CD4-positive, alpha-beta T cell (primary cell): ENCODE results near the gene MLN. TPM values are rescaled to one million over a fixed set of nuclear protein-coding genes. Genes with fewer than 3 reads are reported as not detected.

ENCODE experiments used
- ATAC-seq: fragments of 200-7000 bp; cut with Tn5 transposase; one replicate; pipeline ENCODE4 v1.10.0; 2022; ENCODE audit warnings: mild to moderate bottlenecking; ENCODE audit not compliant: poor library complexity
- CTCF ChIA-PET: fragments of 350-600 bp; sonication (Branson Sonifier 250); formaldehyde crosslinking; loops from one replicate; lab custom pipeline; 2021; ENCODE audit warnings: antibody characterized with exemption, inconsistent platforms; lab: Charles Lee
- POLR2A ChIA-PET: fragments of 350-600 bp; sonication (Branson Sonifier 250); formaldehyde crosslinking; loops from one replicate; lab custom pipeline; 2021; ENCODE audit warnings: antibody characterized with exemption, inconsistent platforms; lab: Charles Lee
- DNase-seq, 14 experiments: peaks; one replicate each; pipeline ENCODE4 v3.0.0-alpha.2; 2013 to 2020; ENCODE audit warnings: mixed read lengths in 2 of 14
- H3K27ac ChIP-seq, 2 donors: one replicate each; pipeline versions ENCODE4 v1.5.1 to v1.7.0; 2013; ENCODE audit warnings: low read length in 2 of 2, low read depth in 1 of 2, mild to moderate bottlenecking in 1 of 2
- H3K27me3 ChIP-seq, 2 experiments: 1 replicate in 1 of 2; 2 replicates in 1 of 2; pipeline versions ENCODE4 v1.6.1 to v1.7.0; 2013; ENCODE audit warnings: low read length in 2 of 2, control low read depth in 1 of 2, mild to moderate bottlenecking in 1 of 2, moderate library complexity in 1 of 2; ENCODE audit not compliant: insufficient read depth in 2 of 2, control insufficient read depth in 1 of 2
- H3K36me3 ChIP-seq: one replicate; pipeline ENCODE4 v1.6.1; 2013; ENCODE audit warnings: low read length, control low read depth; ENCODE audit not compliant: insufficient read depth
- H3K4me1 ChIP-seq: one replicate; pipeline ENCODE4 v1.6.1; 2013; ENCODE audit warnings: low read length, control low read depth; ENCODE audit not compliant: insufficient read depth
- H3K4me3 ChIP-seq: one replicate; pipeline ENCODE4 v1.5.1; 2013; ENCODE audit warnings: mild to moderate bottlenecking, low read length, moderate library complexity
- H3K9me3 ChIP-seq, 2 experiments: 1 replicate in 1 of 2; 2 replicates in 1 of 2; pipeline versions ENCODE4 v1.6.1 to v1.7.0; 2013; ENCODE audit warnings: low read length in 2 of 2, mild to moderate bottlenecking in 2 of 2, control low read depth in 1 of 2, moderate library complexity in 1 of 2; ENCODE audit not compliant: control insufficient read depth in 1 of 2, insufficient read depth in 1 of 2
- H3K27ac Mint-ChIP-seq: one replicate; pipeline ENCODE4 v1.8.0; 2020; ENCODE audit warnings: mixed read lengths
- H3K27me3 Mint-ChIP-seq: one replicate; pipeline ENCODE4 v1.8.0; 2021; ENCODE audit warnings: mixed read lengths
- H3K36me3 Mint-ChIP-seq: one replicate; pipeline ENCODE4 v1.8.0; 2021; ENCODE audit warnings: low read depth, mixed read lengths
- H3K4me1 Mint-ChIP-seq: one replicate; pipeline ENCODE4 v1.8.0; 2021; ENCODE audit warnings: low read depth, mixed read lengths
- H3K4me3 Mint-ChIP-seq: one replicate; pipeline ENCODE4 v1.8.0; 2020; ENCODE audit warnings: mild to moderate bottlenecking, mixed read lengths
- H3K9me3 Mint-ChIP-seq: one replicate; pipeline ENCODE4 v1.8.0; 2020; ENCODE audit warnings: mixed read lengths
- intact Hi-C, 2 experiments: fragments of 100-400 bp; cut with DNase I in 1 of 2; cut with micrococcal nuclease in 1 of 2; formaldehyde crosslinking; loops; one replicate each; pipeline versions ENCODE4 v1.15.1 to v1.9.0; 2023 to 2025; cut with DNase I, micrococcal nuclease
- total RNA-seq, 174 experiments: library from RNA in 2 of 174; stranded (reverse) in 2 of 174; gene quantifications; one replicate each; pipeline ENCODE4 v1.2.3 and lab custom pipeline; 2021 to 2026
- TF ChIP-seq, protein P1 (sequence below): fragments of 200-600 bp; IDR thresholded peaks from one replicate; pipeline ENCODE4 v1.8.0; 2022; ENCODE audit warnings: antibody characterized with exemption, mild to moderate bottlenecking

Gene MLN
- total RNA-seq, 2 experiments from 2014 or later, result not detected

DNA sequence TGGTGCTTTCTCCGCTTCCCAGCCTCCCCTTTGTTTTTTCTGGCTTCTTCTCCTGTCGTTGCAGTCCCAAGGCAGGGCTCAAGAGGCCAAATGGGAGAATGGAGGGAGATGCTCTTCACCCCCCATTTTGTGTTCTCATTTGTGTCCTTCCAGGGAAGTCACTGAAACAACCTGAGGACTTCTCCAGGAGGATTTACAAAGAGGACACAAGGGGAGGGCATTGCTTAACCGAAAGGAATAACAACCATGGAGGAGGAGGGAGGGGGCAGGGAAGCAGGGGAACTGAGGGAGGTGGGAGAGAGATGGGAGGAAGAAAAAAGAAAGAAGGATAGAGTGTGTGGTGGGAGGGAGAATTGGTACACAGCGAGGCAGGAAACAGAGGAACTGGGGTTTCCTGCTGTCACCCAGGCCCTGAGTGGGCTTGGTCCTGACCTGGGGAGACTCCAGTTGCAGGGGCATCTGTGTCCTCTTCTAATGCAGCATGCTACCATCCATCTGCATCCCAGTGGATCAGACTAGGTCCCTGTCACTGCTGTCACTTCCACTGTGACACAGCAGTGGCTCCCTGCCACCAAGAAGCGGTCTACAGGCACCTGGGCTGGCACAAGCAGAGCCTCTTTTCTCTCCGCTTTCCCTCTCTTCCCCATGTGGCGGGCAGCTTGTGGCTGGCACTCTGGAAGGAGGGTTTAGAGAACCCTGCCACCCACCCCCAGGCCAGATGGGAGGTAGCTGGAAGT is 17.1 kb upstream of the MLN start:
- ChIA-PET CTCF (no interaction called here), POLR2A (no interaction called here)
- Histone ChIP-seq H3K27ac (no peak overlapping the region), H3K36me3 (no peaks in the 10 kb centered on the region), H3K4me3 (no peak overlapping the region), H3K4me1 (peaks cover 4% of the 10 kb centered on the region), H3K9me3 (no peaks in the 10 kb centered on the region), H3K27me3 (no peaks in the 10 kb centered on the region)
- TF ChIP-seq, protein P1, sequence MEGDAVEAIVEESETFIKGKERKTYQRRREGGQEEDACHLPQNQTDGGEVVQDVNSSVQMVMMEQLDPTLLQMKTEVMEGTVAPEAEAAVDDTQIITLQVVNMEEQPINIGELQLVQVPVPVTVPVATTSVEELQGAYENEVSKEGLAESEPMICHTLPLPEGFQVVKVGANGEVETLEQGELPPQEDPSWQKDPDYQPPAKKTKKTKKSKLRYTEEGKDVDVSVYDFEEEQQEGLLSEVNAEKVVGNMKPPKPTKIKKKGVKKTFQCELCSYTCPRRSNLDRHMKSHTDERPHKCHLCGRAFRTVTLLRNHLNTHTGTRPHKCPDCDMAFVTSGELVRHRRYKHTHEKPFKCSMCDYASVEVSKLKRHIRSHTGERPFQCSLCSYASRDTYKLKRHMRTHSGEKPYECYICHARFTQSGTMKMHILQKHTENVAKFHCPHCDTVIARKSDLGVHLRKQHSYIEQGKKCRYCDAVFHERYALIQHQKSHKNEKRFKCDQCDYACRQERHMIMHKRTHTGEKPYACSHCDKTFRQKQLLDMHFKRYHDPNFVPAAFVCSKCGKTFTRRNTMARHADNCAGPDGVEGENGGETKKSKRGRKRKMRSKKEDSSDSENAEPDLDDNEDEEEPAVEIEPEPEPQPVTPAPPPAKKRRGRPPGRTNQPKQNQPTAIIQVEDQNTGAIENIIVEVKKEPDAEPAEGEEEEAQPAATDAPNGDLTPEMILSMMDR, result no peak
- Mint-ChIP-seq H3K27ac (no peak overlapping the region), H3K36me3 (no peaks in the 10 kb centered on the region), H3K4me3 (no peak overlapping the region), H3K9me3 (no peaks in the 10 kb centered on the region), H3K27me3 (peaks cover 8% of the 10 kb centered on the region), H3K4me1 (no peaks in the 10 kb centered on the region)
- ATAC-seq (no peak), DNase-seq (no peak)
- intact Hi-C loops, result no loop called here

DNA sequence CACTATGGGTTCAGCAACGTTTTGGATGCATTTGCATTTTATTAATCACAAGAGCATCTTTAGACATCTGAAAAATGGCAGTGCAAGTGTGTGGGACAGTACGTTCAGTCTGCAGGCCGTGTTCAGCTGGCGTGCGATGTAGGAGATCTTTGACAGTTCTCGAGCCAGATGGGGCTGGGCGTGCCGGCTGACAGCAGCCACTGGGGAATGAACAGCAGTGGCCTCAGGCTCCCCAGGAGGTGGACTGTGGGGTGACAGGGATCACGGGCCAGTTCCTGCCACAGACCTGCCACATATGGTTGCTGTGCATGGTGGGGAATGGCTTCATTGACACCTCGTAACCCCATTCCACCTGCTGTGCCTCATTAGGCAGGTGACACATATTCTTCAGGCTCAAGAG is 16.4 kb upstream of the MLN start:
- H3K36me3 Mint-ChIP-seq, result no peaks in the 10 kb centered on the region
- no peaks in the 10 kb centered on the region for H3K9me3 Mint-ChIP-seq
- no peaks in the 10 kb centered on the region for H3K9me3 ChIP-seq
- H3K4me1 Mint-ChIP-seq, result no peaks in the 10 kb centered on the region
- POLR2A ChIA-PET, result no interaction called here
- CTCF ChIA-PET, result no interaction called here
- H3K27ac ChIP-seq, result no peak overlapping the region
- peaks cover 12% of the 10 kb centered on the region for H3K27me3 Mint-ChIP-seq
- H3K4me3 Mint-ChIP-seq, result no peak overlapping the region
- peaks cover 4% of the 10 kb centered on the region for H3K4me1 ChIP-seq
- TF ChIP-seq, protein P1, result no peak
- H3K27me3 ChIP-seq, result peaks cover under 1 to 5% of the 10 kb centered on the region in 2 experiments
- intact Hi-C loops, result no loop called here
- H3K4me3 ChIP-seq, result no peak overlapping the region
- DNase-seq (no peak), ATAC-seq (no peak)
- no peaks in the 10 kb centered on the region for H3K36me3 ChIP-seq
- no peak overlapping the region for H3K27ac Mint-ChIP-seq

DNA sequence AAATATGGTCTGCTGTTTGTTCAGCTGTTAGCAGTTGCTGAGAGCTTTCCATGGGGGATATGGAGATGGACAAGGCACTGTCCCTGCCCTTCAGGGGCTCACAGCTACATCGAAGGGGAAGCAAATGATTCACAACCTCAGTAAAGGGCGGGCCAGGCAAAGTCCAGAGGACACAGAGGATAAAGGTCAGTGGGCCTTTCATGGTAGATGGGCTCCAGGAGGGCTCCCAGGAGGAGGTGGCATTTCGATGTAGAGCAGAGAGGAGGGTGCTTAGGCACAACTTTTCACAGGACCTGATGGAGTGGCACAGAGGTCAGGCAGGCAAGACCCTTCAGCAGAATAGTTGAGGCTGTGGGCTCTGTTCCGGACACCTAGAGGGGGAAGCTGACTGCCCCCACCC is 15.2 kb upstream of the MLN start:
- Histone ChIP-seq H3K27ac (no peak overlapping the region), H3K27me3 (peaks cover 8 to 16% of the 10 kb centered on the region in 2 experiments), H3K4me1 (peaks cover 4% of the 10 kb centered on the region), H3K9me3 (no peaks in the 10 kb centered on the region), H3K4me3 (no peak overlapping the region), H3K36me3 (no peaks in the 10 kb centered on the region)
- no peaks in the 10 kb centered on the region for H3K36me3 Mint-ChIP-seq
- no peak overlapping the region for H3K4me3 Mint-ChIP-seq
- CTCF ChIA-PET, result no interaction called here
- DNase-seq, result no peak
- H3K4me1 Mint-ChIP-seq, result no peaks in the 10 kb centered on the region
- POLR2A ChIA-PET, result no interaction called here
- no peak for ATAC-seq
- intact Hi-C loops, result no loop called here
- H3K27me3 Mint-ChIP-seq, result peaks cover 24% of the 10 kb centered on the region
- no peak overlapping the region for H3K27ac Mint-ChIP-seq
- TF ChIP-seq, protein P1, result no peak
- no peaks in the 10 kb centered on the region for H3K9me3 Mint-ChIP-seq
